H1 (cell line): Measurements from ENCODE around the gene KIAA0513. TPM values are rescaled to one million over a fixed set of nuclear protein-coding genes. Genes with fewer than 3 reads are reported as not detected.
A peak's percentile ranks its signal among the peaks of the same experiment; 100 is the strongest.

Experiments used
- CTCF ChIA-PET: fragments of 300-600 bp; sonication (Branson Sonifier 250); formaldehyde crosslinking; loops from one replicate; lab custom pipeline; 2021; ENCODE audit not compliant: partially characterized antibody; lab: Charles Lee
- POLR2A ChIA-PET: fragments of 300-600 bp; sonication (Branson Sonifier 250); formaldehyde crosslinking; loops from one replicate; lab custom pipeline; 2021; ENCODE audit warnings: inconsistent platforms; ENCODE audit not compliant: partially characterized antibody; lab: Charles Lee
- DNase-seq, 2 experiments: peaks; one replicate each; pipeline versions ENCODE4 v3.0.0 to v3.0.0-alpha.2; 2010 to 2022; ENCODE audit warnings: low spot score in 2 of 2, low read depth in 1 of 2, mixed read lengths in 1 of 2
- FAIRE-seq: peaks from 2 replicates; lab custom pipeline; 2011; peaks lifted over from hg19 to GRCh38; lab: Jason Lieb, UNC
- H2AFZ ChIP-seq: 2 replicates; pipeline ENCODE4 v1.8.1; 2012; ENCODE audit warnings: low read length, inconsistent platforms
- H2AK5ac ChIP-seq: 2 replicates; pipeline ENCODE4 v1.6.1; 2013; ENCODE audit warnings: low read depth, low read length
- H2BK120ac ChIP-seq: replicated peaks from 2 replicates; pipeline ENCODE3; 2013; ENCODE audit warnings: low read depth, low read length, inconsistent platforms
- H2BK12ac ChIP-seq: 2 replicates; pipeline ENCODE4 v1.6.1; 2013; ENCODE audit warnings: low read depth, low read length
- H2BK15ac ChIP-seq: 2 replicates; pipeline ENCODE4 v1.6.1; 2013; ENCODE audit warnings: low read length
- H2BK20ac ChIP-seq: 2 replicates; pipeline ENCODE4 v1.6.1; 2013; ENCODE audit warnings: low read length
- H2BK5ac ChIP-seq: 2 replicates; pipeline ENCODE4 v1.6.1; 2013; ENCODE audit warnings: low read depth, low read length
- H3K14ac ChIP-seq: 2 replicates; pipeline ENCODE4 v1.6.1; 2013; ENCODE audit warnings: inconsistent platforms; ENCODE audit not compliant: insufficient read length
- H3K18ac ChIP-seq: 2 replicates; pipeline ENCODE4 v1.6.1; 2013; ENCODE audit warnings: low read length; ENCODE audit errors: extremely low read depth
- H3K23ac ChIP-seq: 2 replicates; pipeline ENCODE4 v1.6.1; 2013; ENCODE audit warnings: inconsistent platforms; ENCODE audit not compliant: insufficient read length
- H3K23me2 ChIP-seq: 2 replicates; pipeline ENCODE4 v1.6.1; 2013; ENCODE audit warnings: low read depth, low read length
- H3K27ac ChIP-seq: 2 replicates; pipeline ENCODE4 v1.6.1; 2011; ENCODE audit warnings: low read depth, low read length, inconsistent platforms
- H3K27me3 ChIP-seq, 4 experiments: replicated peaks in 1 of 4; 1 replicate in 1 of 4; 2 replicates in 3 of 4; pipeline versions ENCODE4 v1.6.1 to v1.8.1; 2011 to 2013; ENCODE audit warnings: low read length in 3 of 4, mild to moderate bottlenecking in 3 of 4, inconsistent platforms in 2 of 4, mixed read lengths in 2 of 4, moderate library complexity in 1 of 4; ENCODE audit not compliant: control insufficient read depth in 3 of 4, insufficient read depth in 3 of 4; ENCODE audit errors: extremely low read depth in 1 of 4
- H3K36me3 ChIP-seq, 4 experiments: 2 replicates each; pipeline versions ENCODE4 v1.6.1 to v1.8.1; 2011 to 2013; ENCODE audit warnings: mild to moderate bottlenecking in 4 of 4, low read length in 3 of 4, moderate library complexity in 2 of 4, control low read depth in 1 of 4, inconsistent platforms in 1 of 4; ENCODE audit not compliant: insufficient read depth in 4 of 4, control insufficient read depth in 2 of 4
- H3K4ac ChIP-seq: replicated peaks from 2 replicates; pipeline ENCODE3; 2013; ENCODE audit warnings: low read length, low read depth, mixed read lengths, inconsistent platforms; ENCODE audit not compliant: insufficient read length
- H3K4me1 ChIP-seq, 4 experiments: replicated peaks in 1 of 4; 1 replicate in 1 of 4; 2 replicates in 3 of 4; pipeline versions ENCODE4 v1.6.1 to v1.8.1; 2011 to 2013; ENCODE audit warnings: low read length in 3 of 4, inconsistent platforms in 2 of 4, mixed read lengths in 1 of 4; ENCODE audit not compliant: insufficient read depth in 4 of 4, control insufficient read depth in 3 of 4
- H3K4me2 ChIP-seq, 2 experiments: 2 replicates each; pipeline versions ENCODE4 v1.6.1 to v1.8.1; 2011 to 2013; ENCODE audit warnings: low read depth in 2 of 2, low read length in 2 of 2, control low read depth in 1 of 2, inconsistent platforms in 1 of 2, mild to moderate bottlenecking in 1 of 2; ENCODE audit not compliant: insufficient read depth in 1 of 2
- H3K4me3 ChIP-seq, 4 experiments: fragments of 200-600, 300-600 bp in 1 of 4; sonication (generic), shearing (Covaris generic), sonication (Bioruptor Twin) in 1 of 4; 2 replicates each; pipeline versions ENCODE4 v1.5.1 to v1.8.1; 2011 to 2016; ENCODE audit warnings: low read length in 4 of 4, low read depth in 3 of 4, control low read depth in 2 of 4, inconsistent platforms in 2 of 4, mild to moderate bottlenecking in 2 of 4, mixed read lengths in 1 of 4, moderate library complexity in 1 of 4; ENCODE audit not compliant: insufficient read depth in 2 of 4; ENCODE audit errors: extremely low read depth in 1 of 4
- H3K56ac ChIP-seq: replicated peaks from 2 replicates; pipeline ENCODE3; 2013; ENCODE audit warnings: low read depth, mild to moderate bottlenecking, mixed read lengths, low read length, inconsistent platforms; ENCODE audit not compliant: insufficient read length
- H3K79me1 ChIP-seq: 2 replicates; pipeline ENCODE4 v1.6.1; 2013; ENCODE audit warnings: low read depth, low read length, control low read depth
- H3K79me2 ChIP-seq, 2 experiments: 2 replicates each; pipeline versions ENCODE4 v1.6.1 to v1.8.1; 2012 to 2013; ENCODE audit warnings: low read length in 2 of 2, mild to moderate bottlenecking in 2 of 2, inconsistent platforms in 1 of 2; ENCODE audit not compliant: insufficient read depth in 2 of 2, control insufficient read depth in 1 of 2
- H3K9ac ChIP-seq, 4 experiments: replicated peaks in 1 of 4; 1 replicate in 1 of 4; 2 replicates in 3 of 4; pipeline versions ENCODE4 v1.6.1 to v1.8.1; 2011 to 2013; ENCODE audit warnings: low read depth in 3 of 4, low read length in 3 of 4, control low read depth in 2 of 4, mild to moderate bottlenecking in 2 of 4, moderate library complexity in 2 of 4, inconsistent platforms in 1 of 4; ENCODE audit errors: extremely low read depth in 1 of 4
- H3K9me3 ChIP-seq, 2 experiments: 2 replicates each; pipeline versions ENCODE4 v1.6.1 to v1.8.1; 2012 to 2013; ENCODE audit warnings: mild to moderate bottlenecking in 2 of 2, moderate library complexity in 2 of 2, control low read depth in 1 of 2, inconsistent platforms in 1 of 2, low read depth in 1 of 2, low read length in 1 of 2, mixed read lengths in 1 of 2; ENCODE audit not compliant: insufficient read depth in 2 of 2
- H4K20me1 ChIP-seq, 2 experiments: replicated peaks in 1 of 2; 2 replicates each; pipeline versions ENCODE3 to v1.8.1; 2011 to 2013; ENCODE audit warnings: inconsistent platforms in 2 of 2, low read length in 2 of 2, mild to moderate bottlenecking in 1 of 2; ENCODE audit not compliant: insufficient read depth in 2 of 2, control insufficient read depth in 1 of 2
- H4K5ac ChIP-seq: 2 replicates; pipeline ENCODE4 v1.6.1; 2013; ENCODE audit warnings: low read length, low read depth, mixed read lengths, inconsistent platforms; ENCODE audit not compliant: insufficient read length
- H4K8ac ChIP-seq: 2 replicates; pipeline ENCODE4 v1.8.0; 2013; ENCODE audit warnings: mild to moderate bottlenecking, moderate library complexity, low read length, inconsistent platforms; ENCODE audit not compliant: insufficient read depth; ENCODE audit errors: extremely low read depth
- H4K91ac ChIP-seq: replicated peaks from 2 replicates; pipeline ENCODE3; 2013; ENCODE audit warnings: low read length, mixed read lengths, inconsistent platforms; ENCODE audit not compliant: insufficient read length
- KDM1A ChIP-seq: fragments of 200-600, 300-600 bp; sonication (generic); IDR thresholded peaks from 2 replicates; pipeline ENCODE4 v1.7.1; 2016; ENCODE audit warnings: mild to moderate bottlenecking, low read length, borderline replicate concordance
- SIX5 ChIP-seq: IDR thresholded peaks from 2 replicates; pipeline ENCODE4 v1.6.1; 2011; ENCODE audit warnings: mild to moderate bottlenecking, low read depth, low read length
- WGBS, 2 experiments: shearing (Covaris generic) in 1 of 2; methylation state at CpG; one replicate each; pipeline versions ENCODE4 v1.1.6 to v1.1.7; 2013 to 2015; ENCODE audit warnings: low lambda C conversion rate in 2 of 2, mixed read lengths in 2 of 2, inconsistent platforms in 1 of 2, low coverage in 1 of 2, missing lambda C conversion rate in 1 of 2; ENCODE audit not compliant: insufficient replicate concordance in 2 of 2, insufficient coverage in 1 of 2, insufficient read length in 1 of 2; ENCODE audit errors: extremely low coverage in 1 of 2, missing lambda C conversion rate in 1 of 2; 5-methylcytosine and 5-hydroxymethylcytosine counted together
- polyA plus RNA-seq, 7 experiments: library from polyadenylated mRNA; depleted of rRNA in 3 of 7; stranded (reverse) in 5 of 7; unstranded in 2 of 7; fragments of >200 nt in 5 of 7; fragments of 200-250 nt in 2 of 7; gene quantifications; 1 replicate in 5 of 7; 2 replicates in 1 of 7; 4 replicates in 1 of 7; pipeline versions ENCODE4 v1.2.1 to v1.2.3, GENCODE V29; 2011 to 2013; ENCODE audit warnings: missing spikeins in 2 of 7, mixed read lengths in 2 of 7
- total RNA-seq: library from RNA; stranded (reverse); fragmentation: NEBNext Ultra II Directional; extraction: Animal tissue kit (Norgen Biotek cat#: 25700); gene quantifications from 2 replicates; pipeline ENCODE4 v1.2.1, GENCODE V29; 2021

KIAA0513 gene
- total and polyA plus RNA-seq, 2 of the 8 experiments (the other 6 are each of a cell fraction or from before 2014, with no cell fraction given): 2.1 to 6.1 TPM

- Histone ChIP-seq H3K4me2 (no peak overlapping the region), H4K8ac (0 out of 2 replicates have a peak overlapping the region, but pooled peaks have one; percentile 1), H3K4ac (no peak overlapping the region), H3K9me3 (no peaks in the 10 kb centered on the region; a peak in 1 of 4 replicates), H4K5ac (no peak overlapping the region), H3K36me3 (no peaks in the 10 kb centered on the region), H4K20me1 (no peaks in the 10 kb centered on the region), H3K14ac (no peak overlapping the region), H3K23me2 (no peaks in the 10 kb centered on the region), H3K56ac (no peak overlapping the region), H2BK5ac (no peak overlapping the region), H3K79me2 (no peaks in the 10 kb centered on the region), H3K79me1 (no peaks in the 10 kb centered on the region), H3K4me3 (no peak overlapping the region), H2BK120ac (no peak overlapping the region), H3K18ac (no peak overlapping the region), H2BK12ac (peak overlapping the region; percentile 60; the same call in 1 of the 2 replicates), H2AK5ac (no peak overlapping the region), H2BK15ac (0 out of 2 replicates have a peak overlapping the region, but pooled peaks have one; percentile 25), H3K4me1 (peaks cover 0 to 11% (median 2%) of the 10 kb centered on the region in 4 experiments; a peak in 4 of 7 replicates), H2AFZ (no peak overlapping the region), H3K27me3 (no peaks in the 10 kb centered on the region), H3K27ac (no peak overlapping the region), H3K23ac (no peak overlapping the region), H3K9ac (no peak overlapping the region), H2BK20ac (0 out of 2 replicates have a peak overlapping the region, but pooled peaks have one; percentile 1), H4K91ac (peak overlapping the region; percentile 36)
- TF ChIP-seq KDM1A: peak; percentile 33; the same call in 1 of the 2 replicates
- TF ChIP-seq SIX5: no peak
- ChIA-PET CTCF (interaction anchor here (0.7 kb wide), 1 partner anchor 11 kb away, joined by 3 read pairs; no protein-coding TSS in a partner anchor), POLR2A (no interaction called here)
- 87% methylated on average over 18 of the region's 19 CpGs; no CpG with 5 or more reads in 1 of the 2 experiments for WGBS, 2 experiments
- DNase-seq (no peak), FAIRE-seq (no peak)
Observed at GRCh38 chr16:85134076-85134788, 106.6 kb downstream of the KIAA0513 start.
